Measurements from ENCODE around the gene LANCL1.
"Not testable (repeated sequence)": the region's sequence is repeated elsewhere in the genome, so short reads cannot be mapped to it uniquely, and the experiment has no call there.

Gene LANCL1

GRCh38 chr2:210459407-210459806, 17.2 kb downstream of the LANCL1 start:
- no peak for DNase-seq (ENCODE audit: low read depth)

- DNase-seq (ENCODE audit: low read depth): no peak
These were observed 18.2 kb downstream of the LANCL1 start for GRCh38 chr2:210458395-210458794.

GRCh38 chr2:210456571-210456970, 20.0 kb downstream of the LANCL1 start:
- DNase-seq (ENCODE audit: low read depth): no peak

- DNase-seq (ENCODE audit: low read depth): no peak
These were observed 22.2 kb downstream of the LANCL1 start for GRCh38 chr2:210454336-210454735.

- DNase-seq (ENCODE audit: low read depth): no peak
These were observed 24.4 kb downstream of the LANCL1 start for GRCh38 chr2:210452194-210452593.

GRCh38 chr2:210450942-210451341, 25.6 kb downstream of the LANCL1 start:
- DNase-seq (ENCODE audit: low read depth): not testable (repeated sequence)

- DNase-seq (ENCODE audit: low read depth): no peak
These were observed 30.8 kb downstream of the LANCL1 start for GRCh38 chr2:210445732-210446131.

- DNase-seq (ENCODE audit: low read depth): no peak
These were observed 31.3 kb downstream of the LANCL1 start for GRCh38 chr2:210445116-210445707.

- DNase-seq (ENCODE audit: low read depth): no peak
These were observed 33.0 kb downstream of the LANCL1 start for GRCh38 chr2:210443527-210443926.

- no peak for DNase-seq (ENCODE audit: low read depth)
These were observed 33.7 kb downstream of the LANCL1 start for GRCh38 chr2:210442878-210443277.

- DNase-seq (ENCODE audit: low read depth): no peak
These were observed 34.1 kb downstream of the LANCL1 start for GRCh38 chr2:210442457-210442856.

- no peak for DNase-seq (ENCODE audit: low read depth)
These were observed 36.4 kb downstream of the LANCL1 start for GRCh38 chr2:210440206-210440605.

- no peak for DNase-seq (ENCODE audit: low read depth)
These were observed 41.1 kb downstream of the LANCL1 start for GRCh38 chr2:210435439-210435838.

GRCh38 chr2:210432633-210433032, 43.9 kb downstream of the LANCL1 start:
- no peak for DNase-seq (ENCODE audit: low read depth)

GRCh38 chr2:210429403-210430137, 47.0 kb downstream of the LANCL1 start:
- DNase-seq (ENCODE audit: low read depth): no peak

- no peak for DNase-seq (ENCODE audit: low read depth)
These were observed 48.0 kb downstream of the LANCL1 start for GRCh38 chr2:210428393-210429179.

- not testable (repeated sequence) for DNase-seq (ENCODE audit: low read depth)
These were observed 49.2 kb downstream of the LANCL1 start for GRCh38 chr2:210427309-210427708.

- DNase-seq (ENCODE audit: low read depth): no peak
These were observed 54.2 kb downstream of the LANCL1 start for GRCh38 chr2:210422366-210422765.

- DNase-seq (ENCODE audit: low read depth): no peak
These were observed 54.6 kb downstream of the LANCL1 start for GRCh38 chr2:210421916-210422315.

- DNase-seq (ENCODE audit: low read depth): no peak
These were observed 63.9 kb downstream of the LANCL1 start for GRCh38 chr2:210412660-210413059.

GRCh38 chr2:210410542-210410941, 66.0 kb downstream of the LANCL1 start:
- DNase-seq (ENCODE audit: low read depth): no peak

GRCh38 chr2:210399440-210400041, 77.0 kb downstream of the LANCL1 start:
- DNase-seq (ENCODE audit: low read depth): no peak

GRCh38 chr2:210392469-210392881, 84.1 kb downstream of the LANCL1 start:
- no peak for DNase-seq (ENCODE audit: low read depth)
